Left renal pelvis (tissue), 4 donors: ENCODE data around the gene LSM3. TPM values are rescaled to one million over a fixed set of nuclear protein-coding genes. Genes with fewer than 3 reads are reported as not detected.

ENCODE experiments used
- DNase-seq, 4 donors: peaks; one replicate each; pipeline ENCODE4 v3.0.0-alpha.2; 2013; ENCODE audit warnings: low read depth in 4 of 4, low spot score in 3 of 4
- polyA plus RNA-seq, 4 donors: library from polyadenylated mRNA; unstranded; fragments of 120-200 nt; gene quantifications; one replicate each; pipeline ENCODE4 v1.2.1, GENCODE V29; 2013; ENCODE audit not compliant: insufficient read length in 4 of 4

LSM3 gene
- polyA plus RNA-seq, 4 donors: 15.7 to 22.9 (median 16.8) TPM

DNA sequence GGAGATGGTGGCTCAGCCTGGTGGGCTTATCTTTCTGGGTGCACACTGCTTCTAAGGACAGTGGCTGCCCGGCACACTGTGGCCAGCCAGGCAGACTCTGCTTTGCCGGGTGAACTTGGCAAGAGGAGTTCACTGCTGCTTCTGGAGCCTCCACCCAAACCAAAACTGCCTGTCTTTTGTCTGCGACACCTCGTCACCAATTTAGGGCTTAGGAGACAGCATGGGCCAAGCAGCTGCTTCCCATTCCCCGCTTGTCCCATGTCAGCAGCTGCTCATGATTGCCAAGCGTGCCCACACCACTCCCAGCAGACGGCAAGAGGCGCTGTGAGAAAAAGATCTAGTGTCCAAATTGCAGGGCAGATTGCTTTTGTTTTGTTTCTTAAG is 57.3 kb downstream of the LSM3 start:
- no peak for DNase-seq

DNA sequence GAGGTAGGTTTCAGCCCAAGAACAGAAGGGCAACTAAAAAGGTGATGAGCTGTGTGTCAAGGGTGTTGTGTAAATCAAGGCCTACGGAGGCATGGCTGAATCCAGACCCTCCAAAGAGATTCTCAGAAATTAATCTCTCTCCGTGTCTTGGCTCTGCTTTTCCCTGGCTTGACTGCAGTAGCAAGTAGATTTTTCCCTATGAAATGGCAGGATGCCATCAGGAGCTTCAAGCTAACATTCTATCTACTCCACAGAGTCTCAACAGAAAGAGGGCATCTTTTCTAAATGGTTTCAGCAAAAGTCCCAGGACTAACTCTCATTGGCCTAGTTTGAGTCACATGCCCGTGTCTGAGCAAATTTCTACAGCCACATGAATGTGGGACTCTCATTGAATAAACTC is 58.3 kb downstream of the LSM3 start:
- DNase-seq: no peak

DNA sequence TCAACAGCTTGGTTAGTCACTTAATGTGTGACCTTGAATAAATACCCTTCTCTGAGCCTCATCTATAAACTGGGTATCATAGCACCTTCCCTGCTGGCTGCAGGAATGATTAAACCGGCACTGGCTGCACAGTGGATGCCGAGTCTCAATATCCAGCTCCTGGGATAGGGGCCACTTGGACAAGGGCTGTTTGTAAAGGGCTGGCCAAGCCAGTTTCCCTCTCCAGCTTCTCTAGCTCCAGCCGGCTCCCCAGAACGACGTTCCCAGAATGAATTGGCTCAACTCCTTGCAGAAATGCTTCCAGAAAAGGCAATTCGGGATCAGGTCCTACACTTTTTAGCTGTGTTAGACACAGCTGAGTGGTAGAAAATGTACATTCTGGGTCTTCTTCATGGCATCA is 58.8 kb downstream of the LSM3 start:
- no peak for DNase-seq

DNA sequence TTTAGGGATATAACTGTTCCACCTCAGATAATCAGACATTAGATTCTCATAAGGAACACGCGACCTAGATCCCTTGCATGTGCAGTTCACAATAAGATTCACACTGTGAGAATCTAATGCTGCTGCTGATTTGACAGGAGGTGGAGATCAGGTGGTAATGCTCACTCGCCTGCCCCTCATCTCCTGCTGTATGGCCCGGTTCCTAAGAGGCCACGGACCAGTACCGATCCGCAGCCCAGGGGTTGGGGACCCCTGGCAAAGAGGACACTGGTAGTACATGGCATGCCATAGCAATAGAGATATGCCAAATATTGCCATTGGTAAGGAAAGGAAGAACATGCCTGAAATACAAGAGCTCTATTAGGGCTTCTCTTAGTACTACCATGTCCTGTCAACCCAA is 59.7 kb downstream of the LSM3 start:
- no peak for DNase-seq

DNA sequence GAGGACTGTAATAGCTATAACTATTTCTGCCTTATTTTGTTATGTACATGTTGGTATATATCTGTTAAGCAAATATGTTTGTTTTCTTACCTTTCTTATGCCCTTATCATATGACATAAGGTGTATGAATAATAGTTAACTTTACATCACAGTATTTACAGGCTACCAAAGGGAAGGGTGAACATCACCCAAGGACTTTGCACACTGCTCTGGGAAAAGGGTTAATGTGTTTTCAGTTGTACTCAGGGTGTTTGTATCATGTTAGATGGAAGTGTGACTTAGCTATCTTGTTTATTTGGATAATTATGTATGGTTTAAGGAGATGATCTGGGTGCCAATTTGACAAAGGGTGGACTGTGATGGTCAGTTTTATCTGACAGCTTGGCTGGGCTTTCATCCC is 60.3 kb downstream of the LSM3 start:
- DNase-seq: no peak

DNA sequence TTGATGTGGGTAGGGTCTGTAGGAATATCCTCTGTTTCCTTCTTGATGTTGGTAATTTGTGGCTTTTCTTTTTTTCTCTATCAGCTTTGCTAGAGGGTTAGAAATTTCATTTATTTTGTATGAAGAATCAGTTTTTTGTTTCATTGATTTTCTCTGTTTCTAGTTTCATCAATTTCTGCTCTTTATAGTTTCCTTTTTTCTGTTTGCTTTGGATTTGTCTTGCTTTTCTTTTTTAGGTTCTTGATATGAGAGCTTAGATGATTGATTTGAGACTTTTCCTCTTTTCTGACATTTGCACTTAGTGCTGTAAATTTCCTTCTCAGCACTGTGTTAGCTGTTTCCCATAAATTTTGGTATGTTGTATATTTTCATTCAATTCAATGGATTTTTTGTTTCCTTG is 61.3 kb downstream of the LSM3 start:
- no peak for DNase-seq

DNA sequence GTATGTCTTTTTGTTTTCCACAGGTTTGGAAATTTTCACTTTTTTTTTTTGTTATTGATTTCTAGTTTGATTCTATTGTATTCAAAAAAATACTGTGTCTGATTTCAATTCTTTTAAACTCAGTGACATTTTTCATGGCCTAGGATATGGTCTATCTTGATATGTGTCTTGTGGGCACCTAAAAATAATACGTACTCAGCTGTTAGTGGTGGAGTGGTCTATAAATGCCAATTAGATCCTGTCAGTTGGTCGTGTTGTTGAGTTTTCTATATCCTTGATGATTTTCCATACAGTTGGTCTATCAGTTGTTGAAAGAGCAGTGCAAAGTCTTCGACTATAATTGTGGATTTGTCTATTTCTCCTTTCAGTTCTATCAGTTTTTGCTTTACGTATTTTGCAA is 61.7 kb downstream of the LSM3 start:
- DNase-seq: no peak

DNA sequence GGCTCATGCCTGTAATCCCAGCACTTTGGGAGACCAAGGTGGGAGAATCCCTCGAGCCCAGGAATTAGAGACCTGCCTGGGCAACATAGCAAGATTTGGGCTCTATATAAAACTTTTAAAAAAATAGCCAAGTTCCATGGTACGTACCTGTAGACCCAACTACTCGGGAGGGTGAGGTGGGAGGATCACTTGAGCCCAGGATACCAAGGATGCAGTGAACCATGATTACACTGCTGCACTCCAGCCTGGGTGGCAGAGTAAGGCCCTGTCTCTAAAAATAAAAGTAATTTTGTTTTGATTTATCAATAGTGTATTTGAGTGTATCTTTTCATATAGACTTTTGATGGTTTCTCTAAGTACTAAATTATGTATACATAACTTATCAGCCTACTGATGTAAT is 63.1 kb downstream of the LSM3 start:
- DNase-seq: no peak

DNA sequence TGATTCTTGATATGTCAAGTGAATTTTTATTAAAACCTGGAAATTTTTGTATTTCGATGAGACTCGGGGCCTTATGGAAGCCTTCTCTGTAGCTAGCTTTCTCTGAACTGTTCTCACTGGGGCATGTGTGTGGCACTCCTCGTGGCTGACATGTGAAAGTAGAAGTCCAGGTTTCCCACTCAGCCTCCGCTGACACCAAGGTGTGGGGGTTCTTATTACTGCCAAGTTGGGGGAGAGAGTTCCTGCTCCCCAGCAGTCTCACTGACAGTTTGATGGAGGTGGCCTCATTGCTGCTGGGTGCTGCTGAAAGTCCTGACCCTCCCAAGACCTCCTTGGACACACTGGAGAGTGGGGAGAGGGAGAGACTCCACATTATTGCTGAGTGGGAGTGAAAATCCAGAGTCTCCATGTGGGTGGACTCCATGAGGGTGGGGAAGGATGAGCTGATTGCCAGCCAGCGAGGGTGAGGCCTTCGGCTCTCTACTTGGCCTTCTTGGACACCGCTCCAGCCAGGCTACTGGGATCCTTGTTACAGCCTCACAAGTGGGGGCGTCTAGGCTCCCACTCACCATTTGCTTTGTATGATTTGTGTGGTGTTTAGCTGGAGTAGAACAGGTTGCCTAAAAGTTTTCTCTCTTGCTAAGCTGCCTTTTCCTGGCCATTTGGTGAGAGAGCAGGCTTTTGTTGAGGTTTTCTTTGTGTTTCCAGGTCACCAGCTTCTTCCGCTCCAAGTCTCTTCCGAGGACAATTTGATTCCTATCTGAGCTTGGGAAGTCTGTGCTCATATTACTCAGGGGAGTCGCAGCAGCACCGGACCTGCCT is 64.1 kb downstream of the LSM3 start:
- no peak for DNase-seq

DNA sequence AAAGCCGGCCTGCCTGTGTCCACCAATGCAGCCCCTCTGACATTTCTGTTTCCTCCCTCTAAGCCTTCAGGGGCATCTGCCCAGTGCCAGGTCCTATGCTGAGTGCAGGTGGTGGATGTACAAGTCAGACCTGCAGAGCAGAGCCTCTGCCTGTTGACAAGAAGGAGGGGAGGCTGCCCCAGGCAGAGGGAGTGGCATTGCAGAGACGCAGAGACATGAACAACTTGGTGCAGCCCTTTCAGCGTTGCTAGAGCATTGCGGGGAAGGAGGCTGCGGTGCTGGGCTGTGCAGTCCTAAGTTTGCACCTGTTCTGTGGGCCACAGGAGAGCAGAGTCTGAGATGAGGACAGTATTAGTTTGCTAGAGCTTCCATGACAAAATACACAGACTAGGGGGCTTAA is 65.2 kb downstream of the LSM3 start:
- no peak for DNase-seq

DNA sequence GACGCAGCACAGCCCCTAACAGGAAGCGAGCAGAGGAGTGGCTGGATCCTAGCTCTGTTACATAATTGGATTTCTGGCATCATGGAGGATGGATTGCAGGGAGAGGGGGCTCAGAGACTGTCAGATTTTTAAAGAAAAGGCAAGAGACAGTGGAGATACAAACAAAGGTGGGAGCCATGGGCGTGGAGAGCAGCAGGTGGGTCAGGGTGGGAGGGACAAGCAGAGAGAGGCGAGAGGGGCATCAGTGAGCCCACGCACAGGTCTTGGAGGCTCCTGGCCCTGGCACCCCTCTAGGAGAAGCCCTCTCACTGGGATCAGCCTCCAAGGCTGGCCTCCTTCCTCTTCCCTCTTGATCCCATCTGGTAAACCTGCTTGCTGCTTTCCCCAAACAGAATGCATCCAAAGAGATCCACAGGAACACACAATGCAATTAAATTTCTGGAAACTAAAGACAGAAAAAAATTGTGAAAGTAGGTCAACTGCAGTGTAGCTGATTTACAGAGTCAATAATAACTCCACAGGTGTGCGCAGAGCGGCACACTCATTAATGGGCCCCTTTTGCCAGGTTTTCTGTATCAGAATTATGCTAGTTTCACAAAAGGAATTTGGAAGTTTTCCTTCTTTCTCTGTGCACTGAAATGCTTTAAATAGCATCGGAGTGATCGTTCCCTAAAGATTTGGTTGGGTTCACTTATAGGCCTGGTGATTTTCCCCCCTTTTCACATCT is 66.1 kb downstream of the LSM3 start:
- DNase-seq: no peak

DNA sequence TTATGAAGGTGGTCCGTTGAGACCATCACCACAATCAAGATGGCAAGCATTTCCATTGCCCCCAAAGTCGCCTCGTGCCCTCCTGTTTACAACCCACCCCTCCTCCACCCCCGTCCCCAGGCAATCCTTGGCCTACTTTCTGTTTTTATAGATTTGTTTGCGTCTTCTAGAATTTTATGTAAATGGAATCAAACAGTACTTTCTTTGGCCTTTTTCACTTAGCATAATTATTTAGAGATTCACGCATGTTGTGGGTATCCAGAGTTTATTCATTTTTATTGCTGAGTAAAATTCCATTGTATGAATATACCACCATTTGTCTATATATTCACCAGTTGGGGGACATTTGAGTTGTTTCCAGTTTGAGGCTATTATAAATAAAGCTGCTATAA is 66.6 kb downstream of the LSM3 start:
- no peak for DNase-seq

DNA sequence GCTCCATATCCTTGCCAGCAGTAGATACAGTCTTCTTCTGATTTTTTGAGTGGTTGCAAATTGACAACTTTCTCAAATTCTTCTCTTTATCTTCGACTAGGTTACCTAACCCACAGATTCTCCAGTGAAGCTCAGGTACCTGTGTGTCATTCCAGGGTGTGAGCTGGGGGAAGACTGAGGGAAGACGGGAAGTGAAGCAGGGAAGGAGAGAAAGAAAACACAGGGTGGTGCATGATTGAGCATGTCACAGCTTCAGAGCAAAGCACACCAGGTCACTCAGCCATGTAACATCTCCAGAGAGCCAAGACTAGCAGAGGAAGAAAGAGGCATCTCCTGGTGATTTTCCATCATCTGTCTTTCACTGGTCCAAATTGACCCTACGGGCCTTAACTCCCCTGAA is 67.2 kb downstream of the LSM3 start:
- DNase-seq: no peak

DNA sequence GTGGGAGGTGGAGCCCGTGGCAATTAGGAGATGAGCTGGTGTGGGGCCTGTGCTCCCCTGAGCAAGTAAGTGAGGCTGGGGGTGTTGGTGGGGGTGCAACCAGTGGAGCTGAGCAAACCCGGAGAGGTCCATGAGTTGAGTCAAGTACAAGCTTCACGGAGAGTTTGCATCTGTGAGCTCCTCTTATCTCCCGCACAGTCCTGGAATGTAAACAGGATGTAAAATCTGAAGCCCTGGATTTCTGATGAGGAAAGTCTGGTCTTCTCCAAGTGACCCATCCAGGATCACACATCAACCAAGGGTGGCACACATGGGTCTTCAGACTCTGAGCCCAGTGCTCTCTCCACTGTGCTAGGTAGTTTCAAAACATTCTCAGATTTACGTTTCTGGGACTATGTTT is 67.8 kb downstream of the LSM3 start:
- DNase-seq: no peak

DNA sequence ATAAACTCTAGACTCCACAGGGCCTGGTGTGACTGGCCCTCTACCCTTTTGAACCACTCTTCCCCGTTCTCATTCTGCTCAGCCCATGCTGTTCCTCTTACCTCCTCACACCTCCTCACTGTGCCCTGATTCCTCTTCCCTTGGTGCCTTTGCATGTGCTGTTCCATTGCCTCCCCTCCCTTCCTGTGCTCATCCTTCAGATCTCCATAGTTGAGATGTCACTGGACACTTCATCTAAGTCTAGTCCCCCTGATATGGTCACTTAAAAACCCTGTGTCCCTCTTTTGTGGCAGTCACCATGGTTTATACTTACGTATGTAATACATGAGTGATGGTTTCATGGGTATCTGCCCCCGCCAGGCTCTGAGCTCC is 69.8 kb downstream of the LSM3 start:
- no peak for DNase-seq

DNA sequence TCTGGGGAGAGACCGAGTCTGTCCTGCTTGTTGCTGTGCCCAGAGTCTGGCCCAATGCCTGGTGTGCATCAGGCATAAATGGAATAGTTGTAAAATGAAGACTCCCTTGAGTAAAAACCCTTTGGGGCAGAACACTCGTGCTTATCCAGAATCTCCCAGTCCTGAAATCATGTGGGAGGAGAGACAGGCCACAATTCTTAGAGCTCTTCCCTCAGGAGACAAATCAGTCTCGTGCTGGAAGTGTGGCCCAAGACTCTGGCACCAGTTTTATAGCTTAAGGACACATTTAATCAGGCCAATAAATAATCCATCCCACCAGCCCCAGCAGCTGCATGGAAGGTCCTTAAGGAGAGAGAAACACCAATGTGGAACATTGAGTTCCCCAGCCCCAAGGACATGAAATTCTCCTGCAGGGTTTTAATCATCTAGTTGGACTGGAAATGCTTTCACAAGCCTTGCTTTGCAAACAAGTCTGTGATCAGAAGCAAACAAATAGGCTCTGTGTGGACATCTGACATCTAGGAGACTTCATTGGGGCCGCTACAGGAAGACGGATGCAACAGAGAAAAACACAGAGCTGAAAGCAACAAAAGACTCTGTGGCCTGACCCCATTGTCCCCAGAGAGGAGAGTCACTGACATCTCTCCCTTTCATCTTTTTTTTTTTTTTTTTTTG is 70.4 kb downstream of the LSM3 start:
- no peak for DNase-seq

Other genes starting within 250 kb of the LSM3 start
- 10 to 100 TPM; 13.6 to 19.7 (median 18.5) TPM for gene CHCHD4, start 53.9 kb upstream of the LSM3 start, polyA plus RNA-seq
- 100 to 1,000 TPM in 1 of 4 donors, 10 to 100 TPM in 3; 51.0 to 113 (median 62.6) TPM for gene TMEM43, start 53.8 kb upstream of the LSM3 start, polyA plus RNA-seq
- gene XPC, start 216 bp upstream of the LSM3 start, polyA plus RNA-seq: 10 to 100 TPM; 38.3 to 52.9 (median 49.3) TPM
- gene SLC6A6, start 223.8 kb downstream of the LSM3 start, polyA plus RNA-seq: 10 to 100 TPM; 18.8 to 23.2 (median 21.0) TPM